Transverse colon (tissue), 4 donors: Measurements from ENCODE around the gene MYOM1. TPM values are rescaled to one million over a fixed set of nuclear protein-coding genes. Genes with fewer than 3 reads are reported as not detected.
A peak's percentile ranks its signal among the peaks of the same experiment; 100 is the strongest.

Source experiments
- DNase-seq: peaks from one replicate; pipeline ENCODE4 v3.0.0-alpha.2; 2019
- H3K27ac ChIP-seq, 4 donors: fragments of 200-600 bp; sonication (generic); 2 replicates each; pipeline ENCODE4 v1.5.1; 2016 to 2018; ENCODE audit warnings: inconsistent platforms in 4 of 4
- H3K27me3 ChIP-seq: fragments of 200-600 bp; sonication (generic); 2 replicates; pipeline ENCODE4 v1.5.1; 2017; ENCODE audit warnings: inconsistent platforms
- H3K36me3 ChIP-seq, 4 donors: fragments of 200-600 bp; sonication (generic); 2 replicates each; pipeline ENCODE4 v1.5.1; 2017 to 2019; ENCODE audit warnings: inconsistent platforms in 4 of 4
- H3K4me1 ChIP-seq, 4 donors: fragments of 200-600 bp; sonication (generic); 2 replicates each; pipeline ENCODE4 v1.5.1; 2017 to 2020; ENCODE audit warnings: inconsistent platforms in 4 of 4
- H3K4me3 ChIP-seq, 4 donors: fragments of 200-600 bp; sonication (generic); 1 replicate in 1 of 4; 2 replicates in 3 of 4; pipeline versions ENCODE4 v1.5.1 to v1.6.1; 2017 to 2019; ENCODE audit warnings: inconsistent platforms in 4 of 4
- H3K9me3 ChIP-seq, 2 donors: fragments of 200-600 bp; sonication (generic); 2 replicates each; pipeline ENCODE4 v1.5.1; 2017 to 2019; ENCODE audit warnings: inconsistent platforms in 2 of 2
- CTCF ChIP-seq, 5 experiments: fragments of 200-600 bp in 3 of 5; fragments of 450-650 bp in 2 of 5; sonication (generic) in 3 of 5; IDR thresholded peaks; 1 replicate in 2 of 5; 2 replicates in 3 of 5; pipeline ENCODE4 v1.5.1; 2016 to 2017; ENCODE audit warnings: antibody characterized with exemption in 5 of 5, inconsistent platforms in 3 of 5, mild to moderate bottlenecking in 2 of 5, moderate library complexity in 1 of 5
- EP300 ChIP-seq: sonication (generic); formaldehyde crosslinking; IDR thresholded peaks from one replicate; pipeline ENCODE4 v1.6.1; 2017; ENCODE audit warnings: antibody characterized with exemption, low read depth
- POLR2A ChIP-seq: fragments of 450-650 bp; IDR thresholded peaks from one replicate; pipeline ENCODE4 v1.6.1; 2016; ENCODE audit warnings: antibody characterized with exemption, mild to moderate bottlenecking, moderate library complexity
- POLR2AphosphoS5 ChIP-seq, 3 donors: sonication (generic); formaldehyde crosslinking; IDR thresholded peaks; one replicate each; pipeline ENCODE4 v1.6.1; 2016; ENCODE audit warnings: antibody characterized with exemption in 3 of 3
- WGBS, 2 donors: methylation state at CpG; one replicate each; pipeline ENCODE4 v1.1.5; 2018; ENCODE audit warnings: low coverage in 1 of 2; 5-methylcytosine and 5-hydroxymethylcytosine counted together
- in situ Hi-C, 4 donors: fragments of 200-750 bp; cut with MboI; loops; one replicate each; pipeline versions ENCODE4 v1.15.0 to v1.15.1; 2017; ENCODE audit warnings: low sequenced_read_pairs in 3 of 4, low pct_ligation_motif_present in 1 of 4, low pct_unique_long_range_greater_than_20kb in 1 of 4
- intact Hi-C: fragments of 100-400 bp; cut with DNase I; formaldehyde crosslinking; loops from one replicate; pipeline ENCODE4 v1.15.1; 2023; ENCODE audit warnings: low total_unique reads
- total RNA-seq, 4 donors: library from RNA; depleted of rRNA; stranded (reverse); fragments of >200 nt; gene quantifications; one replicate each; pipeline ENCODE4 v1.1.0, GENCODE V29; 2016

Gene MYOM1
- total RNA-seq, 4 donors from 2014 or later: 6.0 to 30.4 (median 7.7) TPM

- no peaks in the 10 kb centered on the region for H3K4me1 ChIP-seq
- no peak overlapping the region for H3K27ac ChIP-seq
- intact Hi-C loops (loop anchor here (10.0 kb wide), 1 partner anchor 92 kb away; the partner anchor contains the start of gene MYL12A), in situ Hi-C loops (loop anchor here in 2 of 4 donors (10.0 kb wide), 2 partner anchors 82 to 92 kb away; partner anchors contain the start of gene MYL12A (in 1 of the 2))
- no peaks in the 10 kb centered on the region for H3K9me3 ChIP-seq
- H3K4me3 ChIP-seq: no peak overlapping the region
- DNase-seq: no peak
- H3K27me3 ChIP-seq: no peaks in the 10 kb centered on the region
- WGBS, 2 donors: 83 to 100% methylated on average over 2 to 8 of the region's 8 CpGs
- no peaks in the 10 kb centered on the region for H3K36me3 ChIP-seq
- TF ChIP-seq EP300 (no peak), POLR2AphosphoS5 (IDR thresholded peaks at IDR 0.05) (peak in 1 of 3 donors; percentile 17)
Observed at GRCh38 chr18:3153107-3153704, 66.6 kb downstream of the MYOM1 start.

- no peak for TF ChIP-seq CTCF (IDR thresholded peaks at IDR 0.05)
- no peak for TF ChIP-seq POLR2A
- no peak for TF ChIP-seq EP300
- TF ChIP-seq POLR2AphosphoS5 (IDR thresholded peaks at IDR 0.05): no peak
- no peak for DNase-seq
- 75 to 86% methylated on average over 1 of the region's 1 CpG for WGBS, 2 donors
- no peaks in the 10 kb centered on the region for H3K36me3 ChIP-seq
- in situ Hi-C loops: loop anchor here in 2 of 4 donors (10.0 kb wide), 2 partner anchors 83 to 93 kb away; partner anchors contain the start of gene MYL12A (in 1 of the 2)
- no peaks in the 10 kb centered on the region for H3K9me3 ChIP-seq
- no peak overlapping the region for H3K4me3 ChIP-seq
- H3K27me3 ChIP-seq: no peaks in the 10 kb centered on the region
- intact Hi-C loops: loop anchor here (10.0 kb wide), 1 partner anchor 93 kb away; the partner anchor contains the start of gene MYL12A
- H3K4me1 ChIP-seq: no peaks in the 10 kb centered on the region
- no peak overlapping the region for H3K27ac ChIP-seq
Observed at GRCh38 chr18:3152294-3152693, 67.5 kb downstream of the MYOM1 start.

- H3K27me3 ChIP-seq: no peaks in the 10 kb centered on the region
- H3K27ac ChIP-seq: no peak overlapping the region
- WGBS, 2 donors: 33 to 42% methylated on average over 17 to 18 of the region's 18 CpGs
- TF ChIP-seq CTCF (IDR thresholded peaks at IDR 0.05): peak; percentile 78 to 84 (median 80)
- no peak for TF ChIP-seq POLR2A
- TF ChIP-seq EP300: no peak
- no peak for TF ChIP-seq POLR2AphosphoS5 (IDR thresholded peaks at IDR 0.05)
- in situ Hi-C loops: loop anchor here in 2 of 4 donors (10.0 kb wide), 2 partner anchors 83 to 93 kb away; partner anchors contain the start of gene MYL12A (in 1 of the 2)
- H3K9me3 ChIP-seq: no peaks in the 10 kb centered on the region
- no peaks in the 10 kb centered on the region for H3K36me3 ChIP-seq
- no peak for DNase-seq
- H3K4me3 ChIP-seq: peak overlapping the region in 2 of 4 donors; percentile 10 to 38
- H3K4me1 ChIP-seq: no peaks in the 10 kb centered on the region
- intact Hi-C loops: loop anchor here (10.0 kb wide), 1 partner anchor 93 kb away; the partner anchor contains the start of gene MYL12A
Observed at GRCh38 chr18:3151399-3152264, 68.1 kb downstream of the MYOM1 start.

GRCh38 chr18:3150688-3151087 is 69.1 kb downstream of the MYOM1 start:
- Histone ChIP-seq H3K27me3 (no peaks in the 10 kb centered on the region), H3K4me1 (no peaks in the 10 kb centered on the region), H3K27ac (no peak overlapping the region), H3K36me3 (no peaks in the 10 kb centered on the region), H3K9me3 (no peaks in the 10 kb centered on the region), H3K4me3 (no peak overlapping the region)
- no peak for TF ChIP-seq POLR2A
- TF ChIP-seq POLR2AphosphoS5 (IDR thresholded peaks at IDR 0.05): no peak
- no peak for TF ChIP-seq CTCF (IDR thresholded peaks at IDR 0.05)
- no peak for TF ChIP-seq EP300
- DNase-seq: no peak
- in situ Hi-C loops: loop anchor here in 2 of 4 donors (10.0 kb wide), 2 partner anchors 84 to 94 kb away; partner anchors contain the start of gene MYL12A (in 1 of the 2)
- 100% methylated on average over 2 of the region's 2 CpGs; no CpG with 5 or more reads in 1 of the 2 donors for WGBS, 2 donors
- intact Hi-C loops: loop anchor here (10.0 kb wide), 1 partner anchor 94 kb away; the partner anchor contains the start of gene MYL12A
